ENCODE data around the gene BZW1. TPM values are rescaled to one million over a fixed set of nuclear protein-coding genes. Genes with fewer than 3 reads are reported as not detected.

Gene BZW1
- total and polyA plus RNA-seq, 4 donors, result 37.4 to 226 (median 170) TPM

DNA sequence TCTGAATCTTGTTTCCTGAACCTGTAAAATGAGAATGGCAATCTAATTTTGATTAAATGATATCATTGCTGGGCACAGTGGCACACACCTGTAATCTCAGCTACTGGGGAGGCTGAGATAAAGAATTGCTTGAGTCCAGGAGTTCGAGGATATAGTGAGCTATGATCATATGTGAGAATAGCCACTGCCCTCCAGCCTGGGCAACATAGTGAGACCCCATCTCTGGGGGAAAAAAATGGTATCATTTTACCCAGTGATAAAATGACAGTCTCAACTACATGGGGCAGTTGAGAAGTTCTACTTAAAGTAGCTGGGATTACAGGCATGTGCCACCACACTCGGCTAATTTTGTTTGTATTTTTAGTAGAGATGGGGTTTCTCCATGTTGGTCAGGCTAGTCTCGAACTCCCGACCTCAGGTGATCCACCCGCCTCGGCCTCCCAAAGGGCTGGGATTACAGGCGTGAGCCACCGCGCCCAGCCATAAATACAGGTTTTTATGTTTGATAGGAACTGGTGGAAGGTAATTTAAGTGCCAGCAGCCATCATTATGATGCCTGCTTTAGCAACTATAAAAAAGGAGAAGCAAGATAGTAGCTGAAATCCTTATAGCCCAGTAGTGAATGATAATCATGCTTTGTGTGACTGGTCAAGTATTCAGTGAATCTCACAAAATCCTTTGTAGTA lies 17.0 kb downstream of the BZW1 start:
- peaks cover 0 to 3% (median 0%) of the 10 kb centered on the region in 4 donors for H3K36me3 ChIP-seq (ENCODE audit: control insufficient read depth in 4 of 4, insufficient read depth in 4 of 4, low read length in 4 of 4)
- no peaks in the 10 kb centered on the region for H3K4me1 ChIP-seq (ENCODE audit: control insufficient read depth in 5 of 5, insufficient read depth in 5 of 5, low read length in 5 of 5)
- no peak overlapping the region for H3K4me3 ChIP-seq
- no peaks in the 10 kb centered on the region for H3K27me3 ChIP-seq (ENCODE audit: control insufficient read depth in 3 of 3, insufficient read depth in 3 of 3, low read length in 2 of 3)
- ATAC-seq (ENCODE audit: insufficient read depth, low FRiP score) (no peak), DNase-seq (no peak)
- H3K27ac ChIP-seq (ENCODE audit: low read depth in 1 of 2, low read length in 1 of 2), result no peak overlapping the region
- no peaks in the 10 kb centered on the region for H3K9me3 ChIP-seq (ENCODE audit: control insufficient read depth in 4 of 4, insufficient read depth in 3 of 4, low read length in 3 of 4)
- 96 to 97% methylated on average over 9 of the region's 9 CpGs for WGBS, 2 donors
- TF ChIP-seq, protein P1, sequence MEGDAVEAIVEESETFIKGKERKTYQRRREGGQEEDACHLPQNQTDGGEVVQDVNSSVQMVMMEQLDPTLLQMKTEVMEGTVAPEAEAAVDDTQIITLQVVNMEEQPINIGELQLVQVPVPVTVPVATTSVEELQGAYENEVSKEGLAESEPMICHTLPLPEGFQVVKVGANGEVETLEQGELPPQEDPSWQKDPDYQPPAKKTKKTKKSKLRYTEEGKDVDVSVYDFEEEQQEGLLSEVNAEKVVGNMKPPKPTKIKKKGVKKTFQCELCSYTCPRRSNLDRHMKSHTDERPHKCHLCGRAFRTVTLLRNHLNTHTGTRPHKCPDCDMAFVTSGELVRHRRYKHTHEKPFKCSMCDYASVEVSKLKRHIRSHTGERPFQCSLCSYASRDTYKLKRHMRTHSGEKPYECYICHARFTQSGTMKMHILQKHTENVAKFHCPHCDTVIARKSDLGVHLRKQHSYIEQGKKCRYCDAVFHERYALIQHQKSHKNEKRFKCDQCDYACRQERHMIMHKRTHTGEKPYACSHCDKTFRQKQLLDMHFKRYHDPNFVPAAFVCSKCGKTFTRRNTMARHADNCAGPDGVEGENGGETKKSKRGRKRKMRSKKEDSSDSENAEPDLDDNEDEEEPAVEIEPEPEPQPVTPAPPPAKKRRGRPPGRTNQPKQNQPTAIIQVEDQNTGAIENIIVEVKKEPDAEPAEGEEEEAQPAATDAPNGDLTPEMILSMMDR (IDR thresholded peaks at IDR 0.05; ENCODE audit: control extremely low read depth, extremely low read depth), result no peak
- H3K9ac ChIP-seq (ENCODE audit: insufficient read depth in 1 of 2, low read length in 2 of 2), result no peak overlapping the region

GRCh38 chr2:200829258-200829655 lies 17.5 kb downstream of the BZW1 start:
- WGBS, 2 donors, result 88 to 92% methylated on average over 2 of the region's 2 CpGs
- DNase-seq, result no peak
- no peaks in the 10 kb centered on the region for H3K9me3 ChIP-seq (ENCODE audit: control insufficient read depth in 4 of 4, insufficient read depth in 3 of 4, low read length in 3 of 4)
- no peaks in the 10 kb centered on the region for H3K27me3 ChIP-seq (ENCODE audit: control insufficient read depth in 3 of 3, insufficient read depth in 3 of 3, low read length in 2 of 3)
- no peak overlapping the region for H3K9ac ChIP-seq (ENCODE audit: insufficient read depth in 1 of 2, low read length in 2 of 2)
- H3K4me3 ChIP-seq, result no peak overlapping the region
- TF ChIP-seq, protein P1 (IDR thresholded peaks at IDR 0.05; ENCODE audit: control extremely low read depth, extremely low read depth), result no peak
- no peak for ATAC-seq (ENCODE audit: insufficient read depth, low FRiP score)
- no peak overlapping the region for H3K27ac ChIP-seq (ENCODE audit: low read depth in 1 of 2, low read length in 1 of 2)
- H3K4me1 ChIP-seq (ENCODE audit: control insufficient read depth in 5 of 5, insufficient read depth in 5 of 5, low read length in 5 of 5), result no peaks in the 10 kb centered on the region
- peaks cover 0 to 3% (median 0%) of the 10 kb centered on the region in 4 donors for H3K36me3 ChIP-seq (ENCODE audit: control insufficient read depth in 4 of 4, insufficient read depth in 4 of 4, low read length in 4 of 4)

DNA sequence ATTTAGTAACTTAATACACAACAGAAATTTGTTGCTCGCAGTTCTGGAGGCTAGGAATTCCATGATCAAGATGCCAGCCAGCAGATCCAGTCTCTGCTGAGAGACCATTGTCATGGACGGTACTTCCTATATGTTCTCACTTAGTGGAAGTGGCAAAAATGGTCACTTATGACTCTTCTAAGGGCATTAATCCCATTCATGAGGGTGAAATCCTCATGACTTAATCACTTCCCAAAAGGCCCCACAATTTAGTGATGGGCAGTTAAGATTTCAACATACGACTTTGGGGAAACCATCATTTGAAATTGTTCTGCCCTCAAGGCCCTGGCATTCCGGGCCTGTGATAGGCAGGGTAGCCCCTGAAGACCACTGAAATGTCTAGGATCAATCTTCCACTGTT lies 23.0 kb downstream of the BZW1 start:
- TF ChIP-seq, protein P1 (IDR thresholded peaks at IDR 0.05; ENCODE audit: control extremely low read depth, extremely low read depth), result no peak
- H3K4me1 ChIP-seq (ENCODE audit: control insufficient read depth in 5 of 5, insufficient read depth in 5 of 5, low read length in 5 of 5), result no peaks in the 10 kb centered on the region
- DNase-seq, result no peak
- H3K9me3 ChIP-seq (ENCODE audit: control insufficient read depth in 4 of 4, insufficient read depth in 3 of 4, low read length in 3 of 4), result peaks cover 0 to 5% (median 0%) of the 10 kb centered on the region in 4 donors
- H3K4me3 ChIP-seq, result no peak overlapping the region
- H3K27me3 ChIP-seq (ENCODE audit: control insufficient read depth in 3 of 3, insufficient read depth in 3 of 3, low read length in 2 of 3), result no peaks in the 10 kb centered on the region
- H3K9ac ChIP-seq (ENCODE audit: insufficient read depth in 1 of 2, low read length in 2 of 2), result no peak overlapping the region
- H3K36me3 ChIP-seq (ENCODE audit: control insufficient read depth in 4 of 4, insufficient read depth in 4 of 4, low read length in 4 of 4), result no peaks in the 10 kb centered on the region
- ATAC-seq (ENCODE audit: insufficient read depth, low FRiP score), result no peak
- 89 to 91% methylated on average over 4 of the region's 4 CpGs for WGBS, 2 donors
- H3K27ac ChIP-seq (ENCODE audit: low read depth in 1 of 2, low read length in 1 of 2), result no peak overlapping the region

- no peaks in the 10 kb centered on the region for H3K36me3 ChIP-seq (ENCODE audit: control insufficient read depth in 4 of 4, insufficient read depth in 4 of 4, low read length in 4 of 4)
- 80 to 93% methylated on average over 3 of the region's 3 CpGs for WGBS, 2 donors
- H3K27ac ChIP-seq (ENCODE audit: low read depth in 1 of 2, low read length in 1 of 2), result no peak overlapping the region
- no peaks in the 10 kb centered on the region for H3K27me3 ChIP-seq (ENCODE audit: control insufficient read depth in 3 of 3, insufficient read depth in 3 of 3, low read length in 2 of 3)
- ATAC-seq (ENCODE audit: insufficient read depth, low FRiP score), result no peak
- no peak for DNase-seq
- H3K9ac ChIP-seq (ENCODE audit: insufficient read depth in 1 of 2, low read length in 2 of 2), result no peak overlapping the region
- no peaks in the 10 kb centered on the region for H3K4me1 ChIP-seq (ENCODE audit: control insufficient read depth in 5 of 5, insufficient read depth in 5 of 5, low read length in 5 of 5)
- H3K4me3 ChIP-seq, result no peak overlapping the region
- H3K9me3 ChIP-seq (ENCODE audit: control insufficient read depth in 4 of 4, insufficient read depth in 3 of 4, low read length in 3 of 4), result peaks cover 0 to 5% (median 0%) of the 10 kb centered on the region in 4 donors
- TF ChIP-seq, protein P1 (IDR thresholded peaks at IDR 0.05; ENCODE audit: control extremely low read depth, extremely low read depth), result no peak
Measured at GRCh38 chr2:200839513-200839912, 27.8 kb downstream of the BZW1 start.

Measured in lung (tissue), 12 donors.